GM12891 (cell line): ENCODE data around the gene C15orf62.

ENCODE experiments used
- DNase-seq: peaks from one replicate; pipeline ENCODE4 v3.0.0; 2011; ENCODE audit warnings: low spot score; ENCODE audit not compliant: insufficient read length
- FAIRE-seq: peaks from 2 replicates; lab custom pipeline; 2011; peaks lifted over from hg19 to GRCh38; lab: Jason Lieb, UNC
- PAX5 ChIP-seq: IDR thresholded peaks from 2 replicates; pipeline ENCODE4 v1.6.1; 2011; ENCODE audit warnings: low read length, moderate library complexity, mild to moderate bottlenecking; ENCODE audit not compliant: insufficient read depth, severe bottlenecking
- POLR2A ChIP-seq: IDR thresholded peaks from 2 replicates; pipeline ENCODE4 v1.6.1; 2011; ENCODE audit warnings: low read depth, low read length, control low read depth
- POLR2AphosphoS5 ChIP-seq: IDR thresholded peaks from 2 replicates; pipeline ENCODE4 v1.6.1; 2011; ENCODE audit warnings: low read depth, low read length, control low read depth
- POU2F2 ChIP-seq: IDR thresholded peaks from 2 replicates; pipeline ENCODE4 v1.6.1; 2011; ENCODE audit warnings: low read depth, mild to moderate bottlenecking, control low read depth, low read length, moderate library complexity
- SPI1 ChIP-seq: IDR thresholded peaks from 2 replicates; pipeline ENCODE4 v1.6.1; 2011; ENCODE audit warnings: low read depth, low read length, control low read depth
- TAF1 ChIP-seq: IDR thresholded peaks from 2 replicates; pipeline ENCODE4 v1.6.1; 2011; ENCODE audit warnings: low read depth, low read length, control low read depth

Gene C15orf62

GRCh38 chr15:40754574-40754882 lies 15.3 kb upstream of the C15orf62 start:
- no peak for DNase-seq

DNA sequence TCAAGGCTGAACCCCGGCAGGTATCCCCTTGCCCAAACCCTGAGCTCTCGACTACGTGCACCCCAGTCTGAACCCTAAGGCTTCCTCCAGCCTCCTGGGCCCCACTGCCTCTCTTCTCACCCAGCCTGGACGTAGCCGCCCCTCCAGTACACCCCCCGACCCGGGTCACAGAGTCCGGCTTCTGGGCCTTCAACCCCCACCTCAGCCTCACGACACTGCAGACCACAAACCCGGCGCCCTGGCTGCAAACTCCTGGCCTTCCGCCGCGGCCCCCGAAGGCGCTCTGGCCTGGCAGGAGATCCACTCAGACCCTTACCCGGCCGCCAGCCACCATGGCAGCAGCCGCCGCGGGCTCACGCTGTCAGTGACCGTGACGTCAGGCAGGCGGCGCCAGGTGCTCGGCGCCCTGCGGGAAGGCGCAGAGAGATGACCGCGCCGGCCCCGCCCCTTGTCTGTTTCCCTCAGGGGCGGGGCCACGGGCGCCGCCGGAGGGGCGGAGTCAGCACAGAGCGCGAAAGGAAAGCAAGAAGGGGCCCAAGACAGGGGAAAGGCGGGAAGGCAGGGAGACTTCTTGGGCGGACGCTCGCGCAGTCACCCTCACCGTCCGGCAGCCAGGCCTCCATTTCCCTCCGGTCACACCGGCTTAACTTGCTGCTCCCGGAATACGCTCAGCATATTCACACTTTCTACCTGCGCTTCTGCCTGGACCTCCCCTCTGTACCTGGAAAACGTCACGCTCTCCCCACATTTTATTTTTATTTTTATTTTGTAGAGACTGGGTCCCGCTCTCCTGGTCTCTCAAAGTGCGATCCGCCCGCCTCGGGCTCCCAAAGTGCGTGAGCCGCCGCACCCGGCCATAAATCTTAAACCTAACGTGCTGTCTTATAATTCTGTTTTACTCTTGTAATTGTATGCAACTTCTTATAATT lies 14.6 kb upstream of the C15orf62 start, which contains the start of gene RMDN3:
TSS of gene RMDN3 (minus strand) at position 372 of the 929 bp plus-strand sequence. CDS start 471 bp downstream, outside the sequence.
- DNase-seq (peak; percentile 92), FAIRE-seq (peak; percentile 95)
- TF ChIP-seq POU2F2 (no peak), POLR2A (peak; percentile 93), POLR2AphosphoS5 (peak; percentile 91)

More at GRCh38 chr15:40754574-40754882, 15.3 kb upstream of the C15orf62 start:
- FAIRE-seq: no peak
- TF ChIP-seq POLR2A: no peak
- no peak for TF ChIP-seq SPI1
- TF ChIP-seq POLR2AphosphoS5: no peak
- no peak for TF ChIP-seq TAF1
- no peak for TF ChIP-seq PAX5
- TF ChIP-seq POU2F2: no peak

GRCh38 chr15:40755812-40756208 lies 14.0 kb upstream of the C15orf62 start:
- DNase-seq: no peak
- FAIRE-seq: no peak

DNA sequence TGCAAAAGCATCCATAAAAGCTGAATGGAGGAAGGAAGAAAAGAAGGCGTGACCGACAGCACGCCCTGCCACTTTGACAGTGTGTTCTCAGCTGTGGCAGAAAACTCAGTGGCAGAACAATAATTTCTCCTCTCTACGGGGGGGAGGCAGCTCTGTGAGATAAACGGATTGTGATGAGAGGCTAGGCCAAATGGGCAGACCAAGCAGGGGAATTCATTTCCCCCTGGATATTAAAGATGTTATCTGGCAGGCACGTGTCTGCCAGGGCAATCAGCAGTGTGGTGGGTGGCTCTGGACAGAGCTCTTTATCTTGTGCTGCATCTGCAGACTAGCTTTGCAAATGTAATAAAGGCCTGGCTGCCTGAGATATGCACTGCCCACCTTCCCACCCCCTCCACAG lies 12.8 kb upstream of the C15orf62 start:
- FAIRE-seq (no peak), DNase-seq (no peak)
- TF ChIP-seq POU2F2: no peak
- no peak for TF ChIP-seq POLR2A
- TF ChIP-seq SPI1: no peak
- TF ChIP-seq TAF1: no peak
- no peak for TF ChIP-seq PAX5
- TF ChIP-seq POLR2AphosphoS5: no peak

More at GRCh38 chr15:40755812-40756208, 14.0 kb upstream of the C15orf62 start:
- TF ChIP-seq POLR2A (no peak), POLR2AphosphoS5 (no peak), TAF1 (no peak), PAX5 (no peak), POU2F2 (no peak)

GRCh38 chr15:40759961-40760360 lies 9.8 kb upstream of the C15orf62 start:
- TF ChIP-seq POU2F2 (no peak), POLR2AphosphoS5 (no peak), TAF1 (no peak), PAX5 (no peak)
- DNase-seq (no peak), FAIRE-seq (no peak)

DNA sequence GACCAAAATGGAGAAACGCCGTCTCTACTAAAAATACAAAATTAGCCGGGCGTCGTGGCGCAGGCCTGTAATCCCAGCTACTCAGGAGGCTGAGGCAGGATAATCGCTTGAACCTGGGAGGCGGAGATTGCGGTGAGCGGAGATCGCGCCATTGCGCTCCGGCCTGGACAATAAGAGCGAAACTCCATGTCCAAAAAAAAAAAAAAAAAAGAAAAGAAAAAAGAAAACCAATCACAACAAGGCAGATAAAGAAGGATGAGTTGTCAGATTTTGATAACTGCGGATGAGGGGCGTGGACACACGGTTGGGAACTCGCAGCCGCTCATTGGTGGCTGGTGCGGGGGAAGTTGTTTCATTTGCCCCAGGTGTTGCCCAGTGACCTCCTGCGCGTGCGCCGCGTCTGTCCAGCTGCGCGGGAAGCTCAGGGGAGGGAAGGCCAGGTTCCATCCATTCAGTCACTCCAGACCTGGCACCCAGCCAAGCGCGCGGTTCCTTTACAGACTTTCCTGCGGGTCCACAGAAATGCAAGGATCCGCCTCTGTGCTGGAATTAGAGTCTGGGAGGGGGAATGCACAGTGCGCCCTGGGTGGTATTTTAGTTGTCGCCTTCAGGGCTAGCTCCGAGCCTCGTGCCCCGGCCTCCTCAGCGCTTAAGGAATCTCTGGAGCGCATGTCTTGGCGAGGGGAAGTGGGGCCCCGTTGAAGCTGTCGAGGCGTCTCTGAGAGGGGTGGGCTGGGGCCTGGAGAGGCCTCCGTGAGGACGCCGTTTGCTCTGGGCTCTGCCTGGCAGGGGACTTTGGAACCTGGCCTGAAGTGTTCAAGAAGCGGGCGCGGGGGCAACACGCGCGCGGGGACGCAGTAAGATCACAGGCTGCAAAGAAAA lies 6.6 kb upstream of the C15orf62 start:
- peak; percentile 43 for DNase-seq
- TF ChIP-seq TAF1 (no peak), PAX5 (no peak), POU2F2 (0 out of 2 replicates have a peak, but pooled peaks have one; percentile 18), POLR2A (no peak), SPI1 (peak; percentile 7; the same call in 1 of the 2 replicates), POLR2AphosphoS5 (no peak)
- FAIRE-seq: peak; percentile 83

- DNase-seq (peak; percentile 82), FAIRE-seq (peak; percentile 95)
- TF ChIP-seq POLR2AphosphoS5 (peak; percentile 64; the same call in 1 of the 2 replicates), POU2F2 (no peak), PAX5 (peak; percentile 74)
Measured at GRCh38 chr15:40763801-40764628, 5.8 kb upstream of the C15orf62 start, which contains the start of gene GCHFR. Gene GCHFR (plus strand): TSS chr15:40764068. CDS start chr15:40764181, 113 bp downstream.

DNA sequence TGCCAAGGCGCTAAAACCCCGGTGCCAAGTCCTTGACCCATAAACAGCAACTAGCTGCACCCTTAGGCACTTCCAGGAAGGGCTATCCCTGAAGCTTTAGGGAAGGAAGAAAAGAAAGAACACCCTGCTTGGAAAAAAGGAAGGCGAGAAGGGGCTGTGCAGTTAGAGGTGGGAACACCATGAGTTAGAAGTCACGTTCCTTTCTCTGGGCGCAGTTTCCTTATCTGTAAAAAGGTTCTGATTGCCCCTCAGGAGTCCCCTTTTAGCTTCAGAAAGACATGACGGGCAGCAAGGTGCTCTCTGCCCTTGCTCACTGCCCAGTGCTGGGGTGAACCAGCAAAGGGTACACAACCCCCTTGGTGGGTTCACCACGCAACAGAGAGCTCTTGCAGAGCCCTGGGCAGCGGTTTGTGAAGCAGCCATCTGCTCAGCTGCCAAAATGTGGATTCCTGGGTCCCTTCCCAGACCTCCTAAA lies 5.1 kb upstream of the C15orf62 start:
- FAIRE-seq: no peak
- no peak for DNase-seq

More for the DNA sequence above, 5.1 kb upstream of the C15orf62 start:
- TF ChIP-seq SPI1 (no peak), POU2F2 (no peak), POLR2A (no peak), POLR2AphosphoS5 (no peak), TAF1 (no peak), PAX5 (no peak)
